ENCODE measurements around the gene RNF130.
"Not testable (repeated sequence)": the region's sequence is repeated elsewhere in the genome, so short reads cannot be mapped to it uniquely, and the experiment has no call there.

RNF130 gene

DNA sequence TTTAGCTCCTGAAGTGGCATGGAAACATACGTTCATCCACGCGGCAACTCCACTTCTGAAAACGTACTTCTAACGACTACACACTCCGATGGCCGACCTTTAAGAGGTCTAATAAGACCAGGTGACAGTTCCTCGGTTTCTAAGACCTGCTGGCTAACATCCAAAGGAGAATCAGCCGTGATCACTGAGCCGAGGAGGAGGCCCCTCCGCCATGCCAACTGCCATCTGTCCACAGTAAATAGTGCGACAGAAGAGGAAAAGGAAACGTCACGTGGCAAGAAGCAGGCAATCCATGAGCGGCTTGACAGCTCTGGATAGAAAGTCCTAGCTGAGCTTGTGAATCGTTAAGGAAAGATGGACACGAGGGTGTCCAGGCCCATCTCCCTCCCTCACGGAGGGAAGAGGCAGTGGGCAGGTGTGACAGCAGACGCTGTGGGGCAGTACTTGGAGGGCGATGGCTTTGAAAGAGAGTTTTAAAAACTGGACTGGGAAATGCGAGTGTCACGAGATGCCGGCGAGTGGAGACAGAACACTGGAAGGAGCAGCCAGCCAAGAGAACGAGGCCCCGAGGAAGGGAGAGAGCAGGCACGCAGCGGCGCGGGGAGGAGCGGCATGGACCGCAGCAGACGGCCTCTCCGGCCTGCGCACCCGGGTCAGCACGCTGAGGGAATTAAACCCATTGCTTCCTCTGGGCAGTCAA lies 97.2 kb downstream of the RNF130 start:
- no peak for DNase-seq (ENCODE audit: low spot score)

- DNase-seq (ENCODE audit: low spot score), result no peak
Measured at GRCh38 chr5:179973391-179973790, 98.2 kb downstream of the RNF130 start.

GRCh38 chr5:179969110-179969509 lies 102.4 kb downstream of the RNF130 start:
- no peak for DNase-seq (ENCODE audit: low spot score)

DNA sequence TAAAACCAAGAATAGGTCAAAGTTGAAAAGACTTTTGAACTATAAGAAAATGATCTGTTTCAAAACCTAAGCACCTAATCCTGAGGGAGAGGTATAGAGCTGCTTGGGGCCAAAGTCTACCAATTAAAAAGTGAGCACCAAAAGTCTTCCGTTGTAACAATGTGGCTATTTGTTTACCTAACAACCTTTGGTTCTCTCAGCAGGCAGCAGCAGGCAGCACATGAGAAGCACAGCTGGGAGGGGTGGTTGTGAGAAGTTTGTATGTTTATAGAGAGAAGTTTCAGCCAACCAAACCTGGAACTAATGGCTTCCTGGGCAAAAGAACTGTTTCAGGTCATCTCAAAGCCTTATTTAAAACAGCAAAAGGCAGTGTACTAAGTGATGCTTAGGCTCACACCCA lies 104.1 kb downstream of the RNF130 start:
- DNase-seq (ENCODE audit: low spot score), result no peak

DNA sequence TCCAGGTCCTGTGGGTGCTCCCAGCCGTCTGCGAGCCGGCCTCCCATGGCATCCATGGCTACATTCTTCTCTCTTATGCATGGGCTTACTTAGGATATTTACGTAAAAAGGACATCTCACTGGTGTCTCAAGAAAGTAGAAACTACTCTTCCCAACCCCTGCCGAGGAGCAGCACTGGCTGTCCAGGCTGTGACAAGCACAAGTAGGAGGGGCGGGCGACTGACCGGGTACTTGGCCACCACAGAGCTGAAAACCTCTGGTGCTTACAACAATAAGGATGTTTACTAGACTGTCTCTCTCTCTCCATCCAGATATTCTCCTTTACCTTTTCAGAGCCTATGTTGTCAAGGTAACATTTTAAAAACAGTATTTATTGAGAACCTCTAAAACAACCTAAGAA lies 107.5 kb downstream of the RNF130 start:
- no peak for DNase-seq (ENCODE audit: low spot score)

GRCh38 chr5:179963375-179963774 lies 108.2 kb downstream of the RNF130 start:
- DNase-seq (ENCODE audit: low spot score), result no peak

DNA sequence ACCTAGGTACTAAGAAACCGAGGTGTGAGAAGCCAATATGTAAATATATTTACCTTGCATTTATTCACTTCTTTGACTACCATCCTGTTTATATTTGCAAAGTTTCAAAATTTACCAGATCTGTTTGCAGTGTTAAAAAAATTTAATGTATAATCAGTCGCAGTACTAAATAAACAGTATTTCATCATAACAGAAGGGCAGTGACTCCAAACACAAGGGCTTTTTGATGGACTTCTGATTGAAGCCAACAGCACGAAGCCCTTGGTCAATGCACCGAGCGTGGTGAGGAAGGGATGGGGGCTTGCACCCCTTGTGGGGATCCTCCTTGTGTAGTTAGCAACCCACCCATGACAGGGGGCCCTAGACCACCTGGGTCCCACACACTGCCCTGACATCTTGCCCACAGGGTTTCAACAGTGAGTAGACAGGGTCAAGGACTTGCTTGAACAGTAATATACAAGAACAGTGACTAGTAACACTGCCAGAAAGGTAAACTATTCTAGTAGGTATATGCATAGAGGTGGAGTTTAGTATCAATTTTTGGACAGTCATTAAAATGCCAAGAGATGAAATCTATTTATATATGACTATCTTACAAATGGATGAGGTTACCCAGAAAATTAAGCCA lies 111.2 kb downstream of the RNF130 start:
- no peak for DNase-seq (ENCODE audit: low spot score)

GRCh38 chr5:179959641-179960040 lies 111.9 kb downstream of the RNF130 start:
- no peak for DNase-seq (ENCODE audit: low spot score)

DNA sequence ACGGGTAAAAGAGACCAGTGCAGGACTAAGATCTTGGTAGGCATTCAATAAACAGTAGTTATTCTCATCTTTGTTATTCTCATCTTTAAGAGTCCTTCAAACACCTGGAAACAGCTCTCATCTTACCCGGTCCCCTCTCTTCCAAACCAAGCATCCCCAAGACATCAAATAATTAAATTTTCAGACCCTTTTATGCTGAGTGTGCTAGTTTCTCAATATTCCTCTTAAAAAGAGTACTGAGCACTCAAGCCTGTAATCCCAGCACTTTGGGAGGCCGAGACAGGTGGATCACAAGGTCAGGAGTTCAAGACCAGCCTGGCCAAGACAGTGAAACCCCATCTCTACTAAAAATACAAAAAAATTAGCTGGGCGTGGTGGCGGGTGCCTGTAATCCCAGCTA lies 112.4 kb downstream of the RNF130 start:
- DNase-seq (ENCODE audit: low spot score), result not testable (repeated sequence)

DNA sequence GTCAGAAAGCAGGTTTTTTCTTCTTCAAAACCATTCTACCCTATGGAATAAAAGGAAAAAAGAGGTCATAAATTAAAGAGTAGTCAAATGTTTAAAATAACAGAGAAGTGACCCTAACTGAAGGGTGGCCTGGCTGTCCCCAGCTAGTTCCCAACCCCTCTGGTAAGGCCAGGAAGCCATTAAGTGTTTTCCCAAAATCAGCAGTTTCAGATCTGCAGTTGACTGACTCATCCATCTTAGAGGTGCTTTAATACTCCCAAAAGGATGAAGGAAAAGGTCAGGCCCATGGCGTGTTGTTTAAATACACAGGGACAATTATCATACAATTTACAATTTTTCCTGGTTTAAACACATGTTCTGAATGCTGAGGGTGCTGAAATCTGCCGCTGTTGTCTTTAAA lies 115.9 kb downstream of the RNF130 start:
- DNase-seq (ENCODE audit: low spot score), result no peak

DNA sequence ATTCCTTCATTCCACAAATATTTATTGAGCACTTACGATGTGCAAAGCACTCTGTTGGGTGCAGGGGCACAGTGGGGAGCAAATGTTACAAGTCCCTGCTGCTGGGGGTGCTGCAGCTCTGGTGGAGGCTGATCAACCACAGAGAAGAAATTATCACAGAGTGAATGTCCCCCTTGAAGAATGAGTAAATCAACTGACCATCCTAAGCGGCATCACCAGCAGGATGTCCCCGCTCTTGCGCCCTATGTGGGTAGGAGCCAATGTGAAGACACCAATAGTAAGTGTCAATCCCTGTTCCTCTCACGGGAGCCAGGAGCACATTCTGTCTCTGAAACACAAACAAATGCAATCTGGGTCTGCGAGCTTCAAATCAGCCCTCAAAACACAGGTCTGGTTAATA lies 116.5 kb downstream of the RNF130 start:
- no peak for DNase-seq (ENCODE audit: low spot score)

- no peak for DNase-seq (ENCODE audit: low spot score)
Measured at GRCh38 chr5:179954434-179954833, 117.1 kb downstream of the RNF130 start.

DNA sequence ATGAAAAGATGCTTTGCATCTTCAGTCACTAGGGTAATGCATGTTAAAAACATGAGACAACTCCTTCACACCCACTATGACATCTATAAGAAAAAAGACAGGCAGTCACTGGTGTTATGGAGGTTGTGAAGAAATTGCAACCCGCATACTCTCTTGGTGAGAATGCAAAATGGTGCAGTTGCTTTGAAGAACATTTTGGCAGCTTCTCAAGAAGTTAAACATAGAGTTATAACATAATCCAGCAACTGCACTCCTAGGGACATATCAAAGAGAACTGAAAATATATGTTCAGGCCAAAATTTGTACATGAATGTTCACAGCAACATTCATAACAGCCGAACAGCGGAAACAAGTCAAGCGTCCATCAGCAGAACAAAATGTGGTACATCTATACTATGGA lies 117.6 kb downstream of the RNF130 start:
- DNase-seq (ENCODE audit: low spot score), result no peak

- no peak for DNase-seq (ENCODE audit: low spot score)
Measured at GRCh38 chr5:179936976-179937681, 134.4 kb downstream of the RNF130 start.

- no peak for DNase-seq (ENCODE audit: low spot score)
Measured at GRCh38 chr5:179930788-179931473, 140.6 kb downstream of the RNF130 start.

GRCh38 chr5:179927824-179928223 lies 143.7 kb downstream of the RNF130 start:
- no peak for DNase-seq (ENCODE audit: low spot score)

DNA sequence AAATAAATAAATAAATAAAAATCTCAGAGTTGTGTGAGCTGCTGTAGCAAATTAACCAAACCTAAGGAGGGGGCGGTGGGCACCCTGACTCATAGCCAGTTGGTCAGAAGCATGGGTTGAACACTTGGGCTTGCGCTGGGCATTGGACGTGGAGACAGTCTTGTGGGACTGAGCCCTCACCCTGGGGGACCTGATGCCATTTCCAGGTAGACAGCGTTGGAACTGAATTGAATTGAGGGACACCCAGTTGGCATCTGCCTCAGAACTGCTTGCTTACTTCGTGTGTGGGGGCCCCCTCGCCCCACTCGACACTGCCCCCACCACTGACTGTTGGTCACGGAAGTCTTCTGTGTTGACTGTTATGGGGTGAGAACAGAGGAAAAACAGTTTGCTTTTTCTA lies 144.9 kb downstream of the RNF130 start:
- DNase-seq (ENCODE audit: low spot score), result no peak

- no peak for DNase-seq (ENCODE audit: low spot score)
Measured at GRCh38 chr5:179923436-179923835, 148.1 kb downstream of the RNF130 start.

GRCh38 chr5:179920175-179920574 lies 151.4 kb downstream of the RNF130 start:
- DNase-seq (ENCODE audit: low spot score), result no peak

DNA sequence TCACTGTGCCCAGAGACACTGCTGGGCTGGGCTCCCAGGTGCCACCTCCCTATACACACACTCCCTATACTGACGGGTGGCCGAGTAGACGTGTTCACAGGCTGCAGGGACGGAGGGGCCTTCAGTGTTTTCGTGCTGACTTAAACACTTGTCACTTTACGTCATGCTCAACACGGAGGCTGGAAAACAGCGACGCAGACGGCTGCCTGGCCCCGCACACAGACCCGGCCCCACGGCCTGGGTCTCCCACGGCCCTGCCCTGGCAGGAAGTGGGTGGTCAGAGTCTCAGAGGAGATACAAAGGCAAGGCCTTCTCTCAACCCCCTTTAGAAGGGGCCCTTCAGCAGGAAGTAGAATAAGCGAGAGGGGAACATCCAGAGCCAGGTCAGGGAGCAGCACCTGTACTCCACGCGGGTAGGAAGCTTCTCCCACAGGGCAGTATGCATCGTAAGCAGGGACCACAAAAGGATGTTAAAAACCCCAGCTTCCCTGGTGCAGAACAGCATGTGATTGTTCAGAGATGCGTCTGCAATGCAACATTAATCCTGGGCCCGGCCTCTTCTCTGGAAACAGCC lies 152.0 kb downstream of the RNF130 start:
- DNase-seq (ENCODE audit: low spot score), result no peak

GRCh38 chr5:179918742-179919486 lies 152.6 kb downstream of the RNF130 start:
- DNase-seq (ENCODE audit: low spot score), result no peak

DNA sequence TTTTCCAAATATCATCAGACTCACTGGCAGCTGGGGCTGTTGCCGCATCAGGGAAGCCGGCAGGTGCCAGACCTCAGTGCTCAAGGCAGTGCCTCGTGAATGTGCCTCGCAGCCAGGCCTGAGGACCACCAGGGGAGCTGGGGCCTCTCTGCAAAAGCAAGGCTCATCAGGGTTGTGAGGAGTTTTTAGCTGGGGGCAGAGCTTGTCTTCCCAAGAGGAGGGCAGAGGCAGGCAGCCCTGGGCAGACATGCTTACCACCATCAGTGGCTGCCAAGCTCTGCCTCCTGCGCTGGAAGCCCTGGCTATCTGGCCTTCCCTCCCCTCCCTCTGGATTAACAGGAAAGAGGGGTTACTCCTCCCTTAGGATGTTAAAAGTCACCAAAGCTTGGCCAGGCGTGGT lies 155.0 kb downstream of the RNF130 start:
- no peak for DNase-seq (ENCODE audit: low spot score)
